Stomach (tissue), 4 donors: ENCODE measurements around the gene SLC2A14.

Experiments used
- POLR2A ChIP-seq, 4 donors: fragments of 450-650 bp; IDR thresholded peaks; one replicate each; pipeline ENCODE4 v1.6.1; 2016; ENCODE audit warnings: antibody characterized with exemption in 4 of 4, control low read depth in 2 of 4, mild to moderate bottlenecking in 1 of 4, moderate library complexity in 1 of 4
- POLR2AphosphoS5 ChIP-seq, 3 donors: sonication (generic); formaldehyde crosslinking; IDR thresholded peaks; one replicate each; pipeline ENCODE4 v1.6.1; 2016; ENCODE audit warnings: antibody characterized with exemption in 3 of 3
- TF ChIP-seq, protein P1 (sequence below), 7 experiments: fragments of 450-650 bp in 4 of 7; fragments of 200-600 bp in 3 of 7; sonication (generic) in 3 of 7; IDR thresholded peaks; one replicate each; pipeline ENCODE4 v1.5.1; 2016 to 2019; ENCODE audit warnings: antibody characterized with exemption in 7 of 7, control low read depth in 2 of 7, mild to moderate bottlenecking in 1 of 7

DNA sequence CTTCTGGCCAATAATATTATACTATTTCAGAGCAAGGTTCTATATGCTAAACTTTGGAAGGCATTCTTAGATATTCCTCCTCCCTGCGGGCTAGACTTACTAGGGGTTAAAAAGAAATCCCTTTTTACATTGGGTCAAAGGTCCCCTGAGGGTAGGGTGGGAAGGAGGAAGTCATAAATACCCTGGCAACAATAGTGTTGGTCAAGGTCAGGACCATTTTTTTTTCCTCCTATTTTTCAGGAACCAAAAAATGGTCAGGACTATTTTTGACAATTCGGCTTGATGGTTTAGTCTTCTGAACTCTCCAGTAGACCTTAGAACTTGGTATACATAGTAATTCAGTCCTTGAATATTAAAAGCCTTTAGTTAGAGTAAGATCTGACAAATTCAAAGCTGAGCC lies 88.0 kb downstream of the SLC2A14 start:
- TF ChIP-seq, protein P1, sequence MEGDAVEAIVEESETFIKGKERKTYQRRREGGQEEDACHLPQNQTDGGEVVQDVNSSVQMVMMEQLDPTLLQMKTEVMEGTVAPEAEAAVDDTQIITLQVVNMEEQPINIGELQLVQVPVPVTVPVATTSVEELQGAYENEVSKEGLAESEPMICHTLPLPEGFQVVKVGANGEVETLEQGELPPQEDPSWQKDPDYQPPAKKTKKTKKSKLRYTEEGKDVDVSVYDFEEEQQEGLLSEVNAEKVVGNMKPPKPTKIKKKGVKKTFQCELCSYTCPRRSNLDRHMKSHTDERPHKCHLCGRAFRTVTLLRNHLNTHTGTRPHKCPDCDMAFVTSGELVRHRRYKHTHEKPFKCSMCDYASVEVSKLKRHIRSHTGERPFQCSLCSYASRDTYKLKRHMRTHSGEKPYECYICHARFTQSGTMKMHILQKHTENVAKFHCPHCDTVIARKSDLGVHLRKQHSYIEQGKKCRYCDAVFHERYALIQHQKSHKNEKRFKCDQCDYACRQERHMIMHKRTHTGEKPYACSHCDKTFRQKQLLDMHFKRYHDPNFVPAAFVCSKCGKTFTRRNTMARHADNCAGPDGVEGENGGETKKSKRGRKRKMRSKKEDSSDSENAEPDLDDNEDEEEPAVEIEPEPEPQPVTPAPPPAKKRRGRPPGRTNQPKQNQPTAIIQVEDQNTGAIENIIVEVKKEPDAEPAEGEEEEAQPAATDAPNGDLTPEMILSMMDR (IDR thresholded peaks at IDR 0.05), result no peak
- no peak for TF ChIP-seq POLR2AphosphoS5 (IDR thresholded peaks at IDR 0.05)
- no peak for TF ChIP-seq POLR2A (IDR thresholded peaks at IDR 0.05)
